HFFc6 (cell line): ENCODE results near the gene SSU72. TPM values are rescaled to one million over a fixed set of nuclear protein-coding genes. Genes with fewer than 3 reads are reported as not detected.
"Not testable (repeated sequence)": the region's sequence is repeated elsewhere in the genome, so short reads cannot be mapped to it uniquely, and the experiment has no call there.

Experiments
- DNase-seq: peaks from one replicate; pipeline ENCODE4 v3.0.0-alpha.2; 2018
- H3K27ac Mint-ChIP-seq: 2 replicates; pipeline ENCODE4 v1.8.0; 2020; ENCODE audit warnings: mild to moderate bottlenecking, mixed read lengths
- H3K27me3 Mint-ChIP-seq: 2 replicates; pipeline ENCODE4 v1.8.0; 2021; ENCODE audit warnings: mild to moderate bottlenecking, moderate library complexity, mixed read lengths; ENCODE audit not compliant: insufficient read depth
- H3K36me3 Mint-ChIP-seq: 2 replicates; pipeline ENCODE4 v1.8.0; 2021; ENCODE audit warnings: low read depth, mixed read lengths
- H3K4me1 Mint-ChIP-seq: 2 replicates; pipeline ENCODE4 v1.8.0; 2020; ENCODE audit warnings: low read depth, mixed read lengths
- H3K4me3 Mint-ChIP-seq: 2 replicates; pipeline ENCODE4 v1.8.0; 2020; ENCODE audit warnings: mild to moderate bottlenecking, moderate library complexity, mixed read lengths
- H3K9me3 Mint-ChIP-seq: 2 replicates; pipeline ENCODE4 v1.8.0; 2020; ENCODE audit warnings: mild to moderate bottlenecking, mixed read lengths
- CTCF ChIP-seq: fragments of 200-600 bp; sonication (generic); IDR thresholded peaks from 2 replicates; pipeline ENCODE4 v1.5.0; 2021; ENCODE audit warnings: antibody characterized with exemption, mild to moderate bottlenecking
- total RNA-seq, 6 experiments: library from RNA; stranded (reverse); fragmentation: NEBNext Ultra II Directional; extraction: Animal tissue kit (Norgen Biotek cat#: 25700); gene quantifications; 2 replicates in 1 of 6; 3 replicates in 5 of 6; pipeline ENCODE4 v1.2.3, GENCODE V29; 2021

SSU72 gene
- total RNA-seq, 6 experiments from 2014 or later: 132 to 156 (median 137) TPM

GRCh38 chr1:1529321-1529720 is 45.3 kb downstream of the SSU72 start:
- peaks cover 18% of the 10 kb centered on the region for H3K9me3 Mint-ChIP-seq
- peaks cover 22% of the 10 kb centered on the region for H3K36me3 Mint-ChIP-seq
- no peak overlapping the region for H3K4me3 Mint-ChIP-seq
- no peaks in the 10 kb centered on the region for H3K27me3 Mint-ChIP-seq
- no peak for DNase-seq
- no peak overlapping the region for H3K27ac Mint-ChIP-seq
- TF ChIP-seq CTCF: no peak
- no peaks in the 10 kb centered on the region for H3K4me1 Mint-ChIP-seq

GRCh38 chr1:1528301-1529267 is 46.1 kb downstream of the SSU72 start:
- Mint-ChIP-seq H3K9me3 (peaks cover 18% of the 10 kb centered on the region), H3K36me3 (peaks cover 22% of the 10 kb centered on the region), H3K27me3 (no peaks in the 10 kb centered on the region), H3K4me3 (no peak overlapping the region), H3K4me1 (no peaks in the 10 kb centered on the region), H3K27ac (no peak overlapping the region)
- TF ChIP-seq CTCF: no peak
- DNase-seq: no peak

- no peak for TF ChIP-seq CTCF
- Mint-ChIP-seq H3K4me3 (no peak overlapping the region), H3K9me3 (peaks cover 18% of the 10 kb centered on the region), H3K27ac (no peak overlapping the region), H3K4me1 (no peaks in the 10 kb centered on the region), H3K27me3 (no peaks in the 10 kb centered on the region; the same call in 1 of the 2 replicates), H3K36me3 (peaks cover 20% of the 10 kb centered on the region)
- no peak for DNase-seq
Measured at GRCh38 chr1:1527092-1527816, 47.4 kb downstream of the SSU72 start.

GRCh38 chr1:1526476-1526875 is 48.2 kb downstream of the SSU72 start:
- H3K4me1 Mint-ChIP-seq, DNase-seq, H3K4me3 Mint-ChIP-seq, H3K27me3 Mint-ChIP-seq, H3K27ac Mint-ChIP-seq: not testable (repeated sequence)
- peaks cover 14% of the 10 kb centered on the region for H3K36me3 Mint-ChIP-seq
- H3K9me3 Mint-ChIP-seq: peaks cover 12% of the 10 kb centered on the region

- not testable (repeated sequence) for H3K36me3 Mint-ChIP-seq, H3K9me3 Mint-ChIP-seq, H3K4me1 Mint-ChIP-seq, H3K27ac Mint-ChIP-seq, H3K4me3 Mint-ChIP-seq, DNase-seq, H3K27me3 Mint-ChIP-seq
Measured at GRCh38 chr1:1524750-1525383, 49.8 kb downstream of the SSU72 start.

GRCh38 chr1:1523651-1524050 is 51.0 kb downstream of the SSU72 start:
- not testable (repeated sequence) for H3K36me3 Mint-ChIP-seq, H3K4me3 Mint-ChIP-seq, DNase-seq, H3K27me3 Mint-ChIP-seq, H3K27ac Mint-ChIP-seq, H3K4me1 Mint-ChIP-seq, H3K9me3 Mint-ChIP-seq

GRCh38 chr1:1523226-1523625 is 51.4 kb downstream of the SSU72 start:
- H3K4me3 Mint-ChIP-seq, H3K9me3 Mint-ChIP-seq, H3K27ac Mint-ChIP-seq, DNase-seq, H3K36me3 Mint-ChIP-seq, H3K27me3 Mint-ChIP-seq, H3K4me1 Mint-ChIP-seq: not testable (repeated sequence)

GRCh38 chr1:1522536-1522935 is 52.1 kb downstream of the SSU72 start:
- H3K4me1 Mint-ChIP-seq, H3K27me3 Mint-ChIP-seq: not testable (repeated sequence)

More at GRCh38 chr1:1522536-1522935, 52.1 kb downstream of the SSU72 start:
- not testable (repeated sequence) for H3K9me3 Mint-ChIP-seq, H3K27ac Mint-ChIP-seq, H3K4me3 Mint-ChIP-seq, DNase-seq, H3K36me3 Mint-ChIP-seq
